CD14-positive monocyte (primary cell): ENCODE measurements around the gene RAMACL. TPM values are rescaled to one million over a fixed set of nuclear protein-coding genes. Genes with fewer than 3 reads are reported as not detected.

Experiments used
- DNase-seq, 3 donors: peaks; one replicate each; pipeline ENCODE4 v3.0.0-alpha.2; 2011 to 2022
- H2AFZ ChIP-seq: 2 replicates; pipeline ENCODE4 v1.6.0; 2012; ENCODE audit warnings: mild to moderate bottlenecking, low read depth, low read length, inconsistent platforms; ENCODE audit not compliant: insufficient read depth, poor library complexity, severe bottlenecking
- H3K27ac ChIP-seq, 2 donors: 1 replicate in 1 of 2; 2 replicates in 1 of 2; pipeline ENCODE4 v1.5.1; 2012 to 2013; ENCODE audit warnings: low read length in 2 of 2, control low read depth in 1 of 2, inconsistent platforms in 1 of 2, low read depth in 1 of 2, mild to moderate bottlenecking in 1 of 2
- H3K27me3 ChIP-seq, 2 donors: one replicate each; pipeline versions ENCODE4 v1.6.0 to v1.6.1; 2011 to 2013; ENCODE audit warnings: low read length in 2 of 2; ENCODE audit not compliant: control insufficient read depth in 2 of 2, insufficient read depth in 2 of 2
- H3K36me3 ChIP-seq, 2 donors: replicated peaks in 1 of 2; 1 replicate in 1 of 2; 2 replicates in 1 of 2; pipeline versions ENCODE4 v1.5.1 to v1.6.1; 2012 to 2013; ENCODE audit warnings: low read length in 2 of 2, control low read depth in 1 of 2, inconsistent platforms in 1 of 2, mild to moderate bottlenecking in 1 of 2; ENCODE audit not compliant: insufficient read depth in 2 of 2, control insufficient read depth in 1 of 2
- H3K4me1 ChIP-seq, 2 donors: 1 replicate in 1 of 2; 2 replicates in 1 of 2; pipeline versions ENCODE4 v1.5.1 to v1.6.1; 2012 to 2013; ENCODE audit warnings: low read length in 2 of 2, control low read depth in 1 of 2, inconsistent platforms in 1 of 2, mild to moderate bottlenecking in 1 of 2, moderate library complexity in 1 of 2; ENCODE audit not compliant: insufficient read depth in 2 of 2, control insufficient read depth in 1 of 2
- H3K4me2 ChIP-seq: replicated peaks from 2 replicates; pipeline ENCODE3; 2012; ENCODE audit warnings: low read length, moderate library complexity, mild to moderate bottlenecking; ENCODE audit not compliant: poor library complexity, severe bottlenecking; ENCODE audit errors: extremely low read depth
- H3K4me3 ChIP-seq, 3 experiments: fragments of 200-600 bp in 1 of 3; sonication (generic) in 1 of 3; replicated peaks in 1 of 3; 1 replicate in 2 of 3; 2 replicates in 1 of 3; pipeline ENCODE4 v1.5.1; 2011 to 2013; ENCODE audit warnings: low read length in 3 of 3, mild to moderate bottlenecking in 3 of 3, control low read depth in 2 of 3, low read depth in 2 of 3, inconsistent platforms in 1 of 3, moderate library complexity in 1 of 3
- H3K79me2 ChIP-seq: 2 replicates; pipeline ENCODE4 v1.6.0; 2012; ENCODE audit warnings: mild to moderate bottlenecking, control low read depth, inconsistent platforms, low read length, moderate library complexity; ENCODE audit not compliant: insufficient read depth
- H3K9ac ChIP-seq: 2 replicates; pipeline ENCODE4 v1.6.0; 2017; ENCODE audit warnings: low read length, mild to moderate bottlenecking; ENCODE audit not compliant: insufficient read depth, poor library complexity, severe bottlenecking
- H3K9me3 ChIP-seq, 2 donors: replicated peaks in 1 of 2; 1 replicate in 1 of 2; 2 replicates in 1 of 2; pipeline versions ENCODE4 v1.5.1 to v1.6.1; 2012 to 2013; ENCODE audit warnings: low read length in 2 of 2, control low read depth in 1 of 2; ENCODE audit not compliant: control insufficient read depth in 1 of 2, insufficient read depth in 1 of 2
- H4K20me1 ChIP-seq: 2 replicates; pipeline ENCODE4 v1.6.0; 2012; ENCODE audit warnings: mild to moderate bottlenecking, low read length, control low read depth, moderate library complexity; ENCODE audit not compliant: insufficient read depth
- H3K27ac Mint-ChIP-seq, 7 donors: one replicate each; pipeline ENCODE4 v1.8.0; 2020; ENCODE audit warnings: mild to moderate bottlenecking in 7 of 7, mixed read lengths in 7 of 7, moderate library complexity in 6 of 7, inconsistent platforms in 2 of 7
- H3K27me3 Mint-ChIP-seq, 3 donors: one replicate each; pipeline ENCODE4 v1.8.0; 2021 to 2022; ENCODE audit warnings: low read depth in 3 of 3, mild to moderate bottlenecking in 3 of 3, mixed read lengths in 3 of 3, moderate library complexity in 3 of 3, inconsistent platforms in 1 of 3
- H3K36me3 Mint-ChIP-seq, 2 donors: one replicate each; pipeline ENCODE4 v1.8.0; 2020; ENCODE audit warnings: mixed read lengths in 2 of 2, inconsistent platforms in 1 of 2, mild to moderate bottlenecking in 1 of 2
- H3K4me1 Mint-ChIP-seq: one replicate; pipeline ENCODE4 v1.8.0; 2020; ENCODE audit warnings: mild to moderate bottlenecking, mixed read lengths
- H3K4me3 Mint-ChIP-seq, 2 donors: one replicate each; pipeline ENCODE4 v1.8.0; 2020; ENCODE audit warnings: mild to moderate bottlenecking in 2 of 2, mixed read lengths in 2 of 2, moderate library complexity in 1 of 2
- H3K9me3 Mint-ChIP-seq, 7 donors: one replicate each; pipeline ENCODE4 v1.8.0; 2020 to 2022; ENCODE audit warnings: mixed read lengths in 7 of 7, mild to moderate bottlenecking in 6 of 7, moderate library complexity in 6 of 7, inconsistent platforms in 2 of 7
- CTCF ChIP-seq: fragments of 200-600 bp; IDR thresholded peaks from one replicate; pipeline ENCODE4 v1.8.0; 2022; ENCODE audit warnings: antibody characterized with exemption, mild to moderate bottlenecking
- WGBS: methylation state at CpG from one replicate; pipeline ENCODE4 v1.1.5; 2013; ENCODE audit warnings: missing lambda C conversion rate; ENCODE audit not compliant: insufficient coverage; 5-methylcytosine and 5-hydroxymethylcytosine counted together
- intact Hi-C, 2 donors: fragments of 100-400 bp; cut with micrococcal nuclease; formaldehyde crosslinking; loops; one replicate each; pipeline versions ENCODE4 v1.15.0 to v1.15.1; 2023
- polyA plus RNA-seq, 3 donors: library from polyadenylated mRNA; depleted of rRNA in 1 of 3; unstranded in 2 of 3; stranded (reverse) in 1 of 3; fragments of 300-500 nt in 2 of 3; fragments of >200 nt in 1 of 3; fragmentation: Illumina TruSeq in 2 of 3; gene quantifications; 1 replicate in 2 of 3; 2 replicates in 1 of 3; pipeline ENCODE4 v1.2.3, GENCODE V29; 2012 to 2021

RAMACL gene
- polyA plus RNA-seq, 3 donors, result 0.05 to 0.33 (median 0.11) TPM

DNA sequence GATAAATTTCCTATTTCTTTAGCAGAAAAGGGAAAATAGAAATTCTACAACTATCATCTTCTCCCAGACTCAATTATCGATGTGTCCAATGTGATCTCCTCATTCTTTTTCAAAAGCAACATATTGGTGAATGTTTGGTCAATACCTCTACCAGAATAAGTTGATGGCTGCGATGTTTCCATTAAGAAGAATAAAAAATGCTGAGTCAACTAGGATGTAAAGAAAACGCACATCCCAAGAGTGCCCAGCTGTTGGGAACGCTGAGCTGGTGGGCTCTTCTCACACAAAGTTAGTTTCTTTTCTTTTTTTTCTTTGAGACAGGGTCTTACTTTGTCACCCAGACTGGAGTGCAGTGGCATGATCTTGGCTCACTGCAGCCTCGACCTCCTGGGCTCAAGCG lies 39.8 kb downstream of the RAMACL start:
- H3K4me2 ChIP-seq, result no peak overlapping the region
- DNase-seq, result no peak
- intact Hi-C loops, result no loop called here
- H3K36me3 ChIP-seq, result no peaks in the 10 kb centered on the region
- TF ChIP-seq CTCF, result no peak
- no peaks in the 10 kb centered on the region for H3K27me3 ChIP-seq
- no peak overlapping the region for H3K27ac ChIP-seq
- Mint-ChIP-seq H3K36me3 (no peaks in the 10 kb centered on the region), H3K27ac (no peak overlapping the region), H3K27me3 (peaks cover 0 to 3% (median 2%) of the 10 kb centered on the region in 3 donors), H3K4me3 (no peak overlapping the region), H3K4me1 (peaks cover 4% of the 10 kb centered on the region), H3K9me3 (peaks cover 0 to 6% (median 4%) of the 10 kb centered on the region in 7 donors)
- no peak overlapping the region for H3K9ac ChIP-seq
- H3K4me1 ChIP-seq, result no peaks in the 10 kb centered on the region
- WGBS, result 100% methylated on average over 3 of the region's 6 CpGs
- H2AFZ ChIP-seq, result no peak overlapping the region
- H3K9me3 ChIP-seq, result no peaks in the 10 kb centered on the region
- H3K4me3 ChIP-seq, result no peak overlapping the region
- no peaks in the 10 kb centered on the region for H3K79me2 ChIP-seq
- no peaks in the 10 kb centered on the region for H4K20me1 ChIP-seq

GRCh38 chr6:166545156-166546034 lies 41.1 kb downstream of the RAMACL start:
- Mint-ChIP-seq H3K4me3 (no peak overlapping the region), H3K36me3 (no peaks in the 10 kb centered on the region), H3K4me1 (peaks cover 15% of the 10 kb centered on the region), H3K9me3 (peaks cover 0 to 5% (median 1%) of the 10 kb centered on the region in 7 donors), H3K27me3 (peaks cover 0 to 5% (median 3%) of the 10 kb centered on the region in 3 donors), H3K27ac (no peak overlapping the region)
- no peak for DNase-seq
- Histone ChIP-seq H3K27ac (no peak overlapping the region), H3K27me3 (no peaks in the 10 kb centered on the region), H3K9ac (no peak overlapping the region), H3K36me3 (no peaks in the 10 kb centered on the region), H3K4me1 (peaks cover 0 to 4% of the 10 kb centered on the region in 2 donors), H3K4me2 (no peak overlapping the region), H2AFZ (no peak overlapping the region), H3K4me3 (no peak overlapping the region), H4K20me1 (no peaks in the 10 kb centered on the region), H3K79me2 (no peaks in the 10 kb centered on the region), H3K9me3 (no peaks in the 10 kb centered on the region)
- TF ChIP-seq CTCF, result no peak
- 98% methylated on average over 13 of the region's 19 CpGs for WGBS
- intact Hi-C loops, result no loop called here
